COLO668 (cell line): ENCODE data around the gene FGGY.
"Not testable (repeated sequence)": the region's sequence is repeated elsewhere in the genome, so short reads cannot be mapped to it uniquely, and the experiment has no call there.

Source experiments
- DNase-seq: peaks from one replicate; lab custom pipeline; 2025; ENCODE audit not compliant: unreplicated experiment; lab: John Stamatoyannopoulos, UW

Gene FGGY

DNA sequence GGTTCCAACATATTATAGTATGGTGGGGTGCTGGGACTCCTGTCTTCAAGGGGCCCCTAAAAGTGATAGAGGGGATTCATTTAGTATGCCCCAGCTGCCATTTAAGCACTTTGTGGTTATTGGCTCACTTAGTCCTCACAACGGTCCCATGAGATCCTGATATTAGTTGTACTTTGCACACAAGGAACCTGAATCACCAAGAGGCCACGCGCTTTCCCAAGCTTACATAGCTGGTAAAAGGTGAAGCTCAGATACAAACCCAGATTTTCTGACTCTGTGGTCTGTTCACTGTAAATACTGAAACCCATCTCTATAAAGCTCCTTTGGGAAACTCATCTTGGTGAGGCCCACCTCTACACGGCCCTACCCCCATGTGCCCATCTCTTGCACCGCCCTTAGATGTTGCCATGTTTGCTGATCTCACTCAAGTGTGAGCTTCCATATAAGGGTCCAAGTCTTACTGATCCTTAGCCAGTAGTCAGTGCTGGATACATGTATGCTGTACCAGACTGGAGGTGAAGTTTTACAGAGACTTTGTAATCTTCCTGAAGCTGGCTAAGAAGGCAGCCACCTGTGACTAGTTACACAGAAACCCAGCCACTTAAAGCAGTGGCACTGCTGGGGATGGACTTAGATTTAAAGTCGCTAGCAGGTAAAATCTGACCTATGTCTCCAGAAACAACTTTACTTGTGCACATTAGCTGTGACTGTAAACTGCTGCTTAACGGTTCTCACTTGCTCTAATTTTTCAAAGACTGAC lies 393.5 kb downstream of the FGGY start:
- DNase-seq, result no peak

- no peak for DNase-seq
These were observed 394.4 kb downstream of the FGGY start for GRCh38 chr1:59691261-59691660.

GRCh38 chr1:59692591-59692990 lies 395.7 kb downstream of the FGGY start:
- DNase-seq, result no peak

DNA sequence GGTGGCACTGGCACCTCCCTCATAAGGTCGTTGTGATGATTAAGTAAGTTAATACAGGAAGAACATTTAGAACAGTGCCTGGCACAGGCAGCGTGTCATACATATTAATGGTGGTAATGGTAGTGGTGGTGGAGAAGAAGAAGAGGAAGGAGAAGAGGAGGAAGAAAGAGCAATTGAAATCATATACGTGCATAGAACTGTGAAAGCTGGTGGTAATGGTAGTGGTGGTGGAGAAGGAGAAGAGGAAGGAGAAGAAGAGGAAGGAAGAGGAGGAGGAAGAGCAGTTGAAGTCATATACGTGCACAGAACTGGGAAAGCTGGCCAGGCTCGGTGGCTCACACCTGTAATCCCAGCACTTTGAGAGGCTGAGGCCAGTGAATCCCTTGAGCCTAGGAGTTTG lies 396.5 kb downstream of the FGGY start:
- no peak for DNase-seq

- no peak for DNase-seq
These were observed 398.4 kb downstream of the FGGY start for GRCh38 chr1:59695252-59695651.

DNA sequence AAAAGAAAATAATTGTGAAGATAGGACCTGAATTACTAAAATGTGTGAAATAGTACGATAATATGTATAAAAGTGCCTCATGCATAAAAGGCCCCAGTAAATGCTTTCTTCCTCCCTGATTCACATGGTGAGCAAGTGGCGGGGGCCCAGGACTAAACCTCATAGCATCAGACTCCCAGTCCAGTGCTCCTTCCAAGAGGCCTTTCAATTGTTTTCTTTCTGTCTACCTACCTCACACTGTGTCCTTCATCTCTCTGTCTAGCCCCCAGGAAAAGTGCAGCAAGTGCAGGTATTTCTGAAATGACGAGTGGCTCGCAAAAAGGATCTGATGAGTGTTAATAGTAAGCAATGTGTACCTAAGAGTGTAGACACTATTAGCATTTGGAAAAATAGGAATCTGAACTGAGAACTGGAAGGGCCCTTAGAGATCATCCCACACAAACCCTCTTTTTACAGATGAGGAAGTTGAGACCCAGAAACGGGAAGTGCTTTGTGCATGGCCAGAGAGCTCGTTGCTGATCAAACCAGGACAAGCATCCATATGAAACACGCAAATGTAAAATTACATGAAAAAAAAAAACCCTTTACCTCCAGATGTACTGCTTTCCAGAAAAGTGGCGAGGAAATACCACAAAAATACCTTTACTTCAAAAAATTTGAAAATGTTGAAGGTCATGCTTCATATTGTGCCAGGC lies 399.7 kb downstream of the FGGY start:
- no peak for DNase-seq

DNA sequence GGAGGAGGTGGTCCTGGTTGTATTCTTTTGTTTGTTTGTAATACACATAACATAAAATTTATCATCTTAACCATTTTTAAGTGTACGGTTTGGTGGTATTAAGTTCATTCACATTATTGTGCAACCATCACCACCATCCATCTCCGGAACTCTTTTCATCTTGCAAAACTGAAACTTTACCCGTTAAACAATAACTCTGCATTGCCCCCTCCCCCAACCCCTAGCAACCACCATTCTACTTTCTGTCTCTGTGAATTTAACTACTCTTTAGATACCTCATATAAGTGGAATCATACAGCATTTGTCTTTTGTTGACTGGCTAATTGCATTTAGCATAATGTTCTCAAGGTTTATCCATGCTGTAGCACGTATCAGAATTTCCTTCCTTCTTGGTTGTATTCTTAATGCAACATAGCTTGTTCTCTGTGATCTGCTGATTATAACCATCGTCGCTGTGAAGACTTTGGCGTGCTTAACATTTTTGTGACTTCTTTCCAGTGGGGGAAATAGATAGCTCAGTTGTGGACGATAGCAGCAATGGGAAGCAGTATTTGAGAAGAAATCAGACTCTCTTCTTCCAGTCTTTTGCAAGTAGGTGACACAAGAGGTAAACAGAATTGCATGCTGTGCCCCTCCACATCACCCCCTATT lies 400.4 kb downstream of the FGGY start:
- DNase-seq, result no peak

- no peak for DNase-seq
These were observed 401.5 kb downstream of the FGGY start for GRCh38 chr1:59698386-59698785.

DNA sequence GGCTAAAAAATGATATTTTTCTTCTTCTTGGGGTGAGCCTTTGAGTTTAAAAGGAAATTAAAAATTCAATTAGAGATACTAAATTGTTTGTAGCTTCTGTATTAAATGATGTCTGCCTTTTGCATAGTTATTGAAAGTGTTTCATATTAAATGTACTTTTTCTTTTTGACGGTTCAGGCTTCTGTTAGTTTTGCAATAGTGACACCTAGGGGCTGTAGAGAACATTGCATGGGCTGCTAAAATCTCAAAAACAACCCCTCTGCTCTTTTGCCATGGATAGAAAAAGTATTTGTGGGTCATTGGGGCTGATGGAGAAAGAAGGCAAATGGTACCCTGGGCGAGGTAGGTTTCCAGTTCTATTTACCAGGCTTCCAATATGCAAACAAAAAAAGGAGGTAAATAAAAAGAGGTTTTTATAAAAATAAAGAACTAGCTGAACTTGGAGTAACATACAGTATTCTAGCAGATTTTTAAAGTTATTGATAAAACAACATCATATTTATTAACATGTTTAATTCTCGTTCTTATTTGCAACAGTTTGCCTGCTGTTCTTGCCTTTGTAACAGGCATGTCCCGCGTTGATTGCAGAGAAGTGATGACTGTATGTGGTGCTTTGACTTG lies 402.4 kb downstream of the FGGY start:
- peak; percentile 50 for DNase-seq

DNA sequence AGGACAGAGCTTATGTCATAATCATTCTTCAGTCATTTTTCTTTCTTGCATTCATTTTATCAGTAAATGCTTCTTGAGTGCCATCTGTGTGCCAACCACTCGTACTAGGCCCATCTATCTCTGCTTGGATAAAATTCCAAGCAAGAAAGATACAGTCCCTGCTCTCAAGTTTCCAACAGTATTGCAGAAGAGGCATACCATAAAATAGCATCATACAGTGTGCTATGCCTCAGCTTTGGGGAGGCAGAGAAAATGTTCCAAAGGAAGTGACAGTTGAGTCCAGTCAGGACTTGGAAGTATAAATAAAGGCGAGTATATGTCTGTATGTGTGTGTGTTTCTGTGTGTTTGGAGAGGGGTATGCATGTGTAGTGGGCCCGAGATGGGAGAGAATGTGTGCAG lies 404.5 kb downstream of the FGGY start:
- DNase-seq, result no peak

GRCh38 chr1:59703226-59703917 lies 406.5 kb downstream of the FGGY start:
- DNase-seq, result no peak

DNA sequence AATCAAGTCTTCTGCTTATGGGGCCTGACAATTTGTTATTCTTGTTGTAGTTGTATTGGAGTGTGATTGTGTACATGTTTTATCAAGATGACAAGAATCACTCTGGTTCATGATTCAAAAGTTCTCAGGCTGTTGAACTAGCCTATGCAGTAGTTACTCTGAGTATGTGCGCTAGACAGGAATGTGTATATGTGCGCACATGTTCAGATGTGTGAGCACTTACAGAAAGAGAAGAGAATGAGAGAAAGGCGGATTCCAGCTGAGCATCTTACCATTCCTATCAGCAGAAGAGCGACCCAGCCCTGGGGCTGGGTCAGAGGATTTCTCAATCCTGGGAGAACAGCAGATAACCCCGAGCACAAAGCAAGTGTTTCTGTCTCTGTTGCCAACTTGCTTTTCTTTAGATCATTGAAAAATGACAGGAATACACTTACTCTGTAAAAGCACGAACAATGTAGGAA lies 407.1 kb downstream of the FGGY start:
- DNase-seq, result no peak

- DNase-seq, result no peak
These were observed 407.8 kb downstream of the FGGY start for GRCh38 chr1:59704716-59705115.

DNA sequence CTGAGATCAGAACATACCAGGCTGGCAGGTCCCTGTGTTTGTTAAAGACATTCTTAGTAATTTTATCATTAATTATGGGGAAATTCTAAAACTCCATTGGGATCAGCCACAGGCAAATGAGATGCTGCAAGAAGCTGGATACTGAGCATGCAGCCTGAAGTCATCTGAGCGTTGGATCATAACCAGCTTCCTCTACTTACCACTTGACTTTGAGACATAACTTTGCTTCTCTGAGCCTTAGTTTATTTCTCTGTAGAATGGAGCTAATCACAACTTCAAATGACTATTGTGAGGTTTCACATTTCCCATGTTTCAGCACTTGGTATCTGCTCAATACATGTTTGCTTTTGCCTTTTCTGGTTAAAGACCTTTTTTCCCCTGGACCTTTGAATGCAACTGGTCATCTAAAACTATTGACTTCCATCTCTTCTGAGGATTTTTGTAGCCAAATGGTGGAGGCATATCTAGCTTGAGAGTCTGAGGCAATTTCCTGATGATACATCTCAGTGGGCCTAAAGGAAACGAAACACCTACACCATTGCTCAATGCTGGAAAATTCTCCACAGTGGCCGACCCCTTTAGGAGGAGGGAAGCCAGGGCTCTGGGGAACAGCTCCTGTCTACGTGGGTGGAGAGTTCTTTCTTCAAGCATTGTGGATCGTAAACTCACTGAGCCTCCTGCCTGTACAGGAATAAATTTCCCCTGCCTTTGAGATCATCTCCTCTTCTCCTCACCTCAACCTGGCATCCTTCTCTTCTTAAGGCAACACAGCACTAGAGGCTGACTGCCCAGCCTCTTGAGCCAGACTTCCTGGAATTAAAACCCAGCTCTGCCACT lies 408.8 kb downstream of the FGGY start:
- no peak for DNase-seq

- no peak for DNase-seq
These were observed 409.4 kb downstream of the FGGY start for GRCh38 chr1:59706303-59706599.

- DNase-seq, result no peak
These were observed 410.4 kb downstream of the FGGY start for GRCh38 chr1:59707178-59707791.

- no peak for DNase-seq
These were observed 412.4 kb downstream of the FGGY start for GRCh38 chr1:59709333-59709732.

DNA sequence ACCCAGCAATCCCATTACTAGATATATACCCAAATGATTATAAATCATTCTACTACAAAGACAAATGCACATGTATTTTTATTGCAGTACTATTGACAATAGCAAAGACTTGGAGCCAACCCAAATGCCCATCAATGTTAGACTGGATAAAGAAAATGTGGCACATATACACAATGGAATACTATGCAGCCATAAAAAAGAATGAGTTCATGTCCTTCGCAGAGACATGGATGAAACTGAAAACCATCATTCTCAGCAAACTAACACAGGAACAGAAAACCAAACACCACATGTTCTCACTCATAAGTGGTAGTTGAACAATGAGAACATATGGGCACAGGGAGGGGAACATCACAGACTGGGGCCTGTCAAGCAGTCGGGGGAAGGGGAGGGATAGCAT lies 414.0 kb downstream of the FGGY start:
- not testable (repeated sequence) for DNase-seq

GRCh38 chr1:59714219-59714618 lies 417.3 kb downstream of the FGGY start:
- no peak for DNase-seq

GRCh38 chr1:59714966-59715365 lies 418.1 kb downstream of the FGGY start:
- no peak for DNase-seq
